ENCODE results near the gene BTN2A1.

DNA sequence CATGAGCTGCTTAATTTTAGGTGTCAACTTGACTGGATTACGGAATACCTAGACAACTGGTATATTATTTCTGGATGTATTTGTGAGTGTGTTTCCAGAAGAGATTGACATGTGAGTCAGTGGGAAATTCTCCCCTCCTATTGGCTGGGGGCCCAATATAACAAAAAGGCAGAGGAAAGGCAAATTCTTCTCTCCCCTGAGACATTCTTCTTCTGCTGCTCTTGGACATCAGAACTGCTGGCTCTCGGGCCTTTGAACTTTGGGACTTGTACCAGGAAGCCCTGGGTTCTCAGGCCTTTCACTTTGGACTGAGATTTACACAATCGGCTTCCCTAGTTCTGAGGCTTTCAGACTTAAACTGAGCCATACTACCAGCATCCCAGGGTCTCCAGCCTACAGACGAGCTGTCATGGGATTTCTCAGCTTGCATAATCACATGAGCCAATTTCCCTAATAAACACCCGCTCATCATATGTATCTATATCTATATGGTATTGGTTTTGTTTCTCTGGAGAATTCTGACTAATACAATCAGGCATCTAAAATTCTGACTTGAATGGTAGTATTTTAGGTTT, 25.0 kb upstream of the BTN2A1 start:
- TF ChIP-seq, protein P1, sequence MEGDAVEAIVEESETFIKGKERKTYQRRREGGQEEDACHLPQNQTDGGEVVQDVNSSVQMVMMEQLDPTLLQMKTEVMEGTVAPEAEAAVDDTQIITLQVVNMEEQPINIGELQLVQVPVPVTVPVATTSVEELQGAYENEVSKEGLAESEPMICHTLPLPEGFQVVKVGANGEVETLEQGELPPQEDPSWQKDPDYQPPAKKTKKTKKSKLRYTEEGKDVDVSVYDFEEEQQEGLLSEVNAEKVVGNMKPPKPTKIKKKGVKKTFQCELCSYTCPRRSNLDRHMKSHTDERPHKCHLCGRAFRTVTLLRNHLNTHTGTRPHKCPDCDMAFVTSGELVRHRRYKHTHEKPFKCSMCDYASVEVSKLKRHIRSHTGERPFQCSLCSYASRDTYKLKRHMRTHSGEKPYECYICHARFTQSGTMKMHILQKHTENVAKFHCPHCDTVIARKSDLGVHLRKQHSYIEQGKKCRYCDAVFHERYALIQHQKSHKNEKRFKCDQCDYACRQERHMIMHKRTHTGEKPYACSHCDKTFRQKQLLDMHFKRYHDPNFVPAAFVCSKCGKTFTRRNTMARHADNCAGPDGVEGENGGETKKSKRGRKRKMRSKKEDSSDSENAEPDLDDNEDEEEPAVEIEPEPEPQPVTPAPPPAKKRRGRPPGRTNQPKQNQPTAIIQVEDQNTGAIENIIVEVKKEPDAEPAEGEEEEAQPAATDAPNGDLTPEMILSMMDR (IDR thresholded peaks at IDR 0.05) = no peak
- TF ChIP-seq POLR2A (IDR thresholded peaks at IDR 0.05) (no peak), POLR2AphosphoS5 (IDR thresholded peaks at IDR 0.05) (no peak), EP300 (IDR thresholded peaks at IDR 0.05; ENCODE audit: low read depth) (no peak)

Data from transverse colon (tissue), 4 donors.